Upper lobe of right lung (tissue), 1 donor: ENCODE data around the gene ITGB3BP. TPM values are rescaled to one million over a fixed set of nuclear protein-coding genes. Genes with fewer than 3 reads are reported as not detected.

Experiments used
- ATAC-seq: fragments of 200-7000 bp; cut with Tn5 transposase; one replicate; pipeline ENCODE4 v1.9.1; 2020; ENCODE audit warnings: mild to moderate bottlenecking, moderate library complexity
- DNase-seq: peaks from one replicate; pipeline ENCODE4 v3.0.0-alpha.2; 2020
- H3K27ac ChIP-seq: fragments of 200-600 bp; one replicate; pipeline ENCODE4 v1.8.0; 2022
- H3K27me3 ChIP-seq: fragments of 200-600 bp; one replicate; pipeline ENCODE4 v1.8.0; 2022; ENCODE audit warnings: mild to moderate bottlenecking
- H3K36me3 ChIP-seq: fragments of 200-600 bp; one replicate; pipeline ENCODE4 v1.8.0; 2022
- H3K4me1 ChIP-seq: fragments of 200-600 bp; one replicate; pipeline ENCODE4 v1.8.0; 2022
- H3K4me3 ChIP-seq: fragments of 200-600 bp; one replicate; pipeline ENCODE4 v1.8.0; 2022; ENCODE audit warnings: mild to moderate bottlenecking
- H3K9me3 ChIP-seq: fragments of 200-600 bp; one replicate; pipeline ENCODE4 v1.8.0; 2022
- intact Hi-C: fragments of 100-400 bp; cut with DNase I; formaldehyde crosslinking; loops from one replicate; pipeline ENCODE4 v1.11.0; 2022
- total RNA-seq: library from RNA; stranded (reverse); fragmentation: NEBNext Ultra II Directional; extraction: Animal tissue kit (Norgen Biotek cat#: 25700); gene quantifications from one replicate; pipeline ENCODE4 v1.2.1, GENCODE V29; 2021
- TF ChIP-seq, protein P1 (sequence below): fragments of 200-600 bp; IDR thresholded peaks from one replicate; pipeline ENCODE4 v1.8.0; 2022; ENCODE audit warnings: antibody characterized with exemption
- donor health status: DM: no; HTN: yes; CAD: no; lungs with severe emphysema.

The ITGB3BP gene
- total RNA-seq, 1 donor from 2014 or later, result 18.5 TPM

DNA sequence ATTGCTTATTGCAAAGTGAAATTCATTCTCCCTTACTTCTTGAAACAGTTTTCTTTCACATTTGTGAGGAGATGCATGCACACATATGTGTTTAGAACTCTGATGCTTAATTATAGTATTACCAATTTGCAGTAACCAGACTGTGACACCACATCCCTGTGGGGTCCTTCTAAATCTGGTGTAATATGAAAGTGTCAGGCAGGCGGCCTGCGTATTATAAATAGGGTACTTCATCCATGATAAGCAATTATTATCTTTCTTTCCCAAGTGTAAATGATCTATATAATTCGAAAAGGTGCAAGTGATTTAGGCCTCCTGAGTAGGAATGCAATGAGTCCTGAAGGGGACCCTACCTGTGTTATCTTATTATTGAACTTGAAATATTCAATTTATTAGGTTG, 1.2 kb upstream of the ITGB3BP start:
- peaks cover 9% of the 10 kb centered on the region for H3K36me3 ChIP-seq
- peaks cover 11% of the 10 kb centered on the region for H3K4me1 ChIP-seq
- peak overlapping the region; percentile 93 for H3K27ac ChIP-seq
- no peaks in the 10 kb centered on the region for H3K27me3 ChIP-seq
- DNase-seq, result no peak
- no peaks in the 10 kb centered on the region for H3K9me3 ChIP-seq
- TF ChIP-seq, protein P1, sequence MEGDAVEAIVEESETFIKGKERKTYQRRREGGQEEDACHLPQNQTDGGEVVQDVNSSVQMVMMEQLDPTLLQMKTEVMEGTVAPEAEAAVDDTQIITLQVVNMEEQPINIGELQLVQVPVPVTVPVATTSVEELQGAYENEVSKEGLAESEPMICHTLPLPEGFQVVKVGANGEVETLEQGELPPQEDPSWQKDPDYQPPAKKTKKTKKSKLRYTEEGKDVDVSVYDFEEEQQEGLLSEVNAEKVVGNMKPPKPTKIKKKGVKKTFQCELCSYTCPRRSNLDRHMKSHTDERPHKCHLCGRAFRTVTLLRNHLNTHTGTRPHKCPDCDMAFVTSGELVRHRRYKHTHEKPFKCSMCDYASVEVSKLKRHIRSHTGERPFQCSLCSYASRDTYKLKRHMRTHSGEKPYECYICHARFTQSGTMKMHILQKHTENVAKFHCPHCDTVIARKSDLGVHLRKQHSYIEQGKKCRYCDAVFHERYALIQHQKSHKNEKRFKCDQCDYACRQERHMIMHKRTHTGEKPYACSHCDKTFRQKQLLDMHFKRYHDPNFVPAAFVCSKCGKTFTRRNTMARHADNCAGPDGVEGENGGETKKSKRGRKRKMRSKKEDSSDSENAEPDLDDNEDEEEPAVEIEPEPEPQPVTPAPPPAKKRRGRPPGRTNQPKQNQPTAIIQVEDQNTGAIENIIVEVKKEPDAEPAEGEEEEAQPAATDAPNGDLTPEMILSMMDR, result no peak
- peak overlapping the region; percentile 63 for H3K4me3 ChIP-seq
- no peak for ATAC-seq
- intact Hi-C loops, result no loop called here

DNA sequence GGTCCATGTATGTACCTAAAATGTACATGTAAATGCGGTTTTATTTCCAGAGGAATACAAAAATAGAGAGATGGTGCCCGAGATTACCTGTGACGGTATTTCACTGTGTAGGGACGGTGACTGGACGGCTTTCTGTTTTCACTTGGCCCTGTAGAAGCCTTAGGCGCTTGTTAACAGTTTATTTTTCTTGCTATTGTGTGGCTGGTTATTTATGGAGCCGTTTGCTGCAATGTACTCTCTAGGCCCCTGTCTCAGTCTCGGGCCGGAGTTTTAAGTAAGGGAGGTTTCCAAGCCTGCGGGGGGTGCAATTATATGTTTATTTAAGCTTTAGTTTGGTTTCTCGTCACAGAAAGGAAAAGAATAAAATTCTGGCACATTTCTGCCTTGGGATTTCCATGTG, 713 bp upstream of the ITGB3BP start:
- H3K27me3 ChIP-seq, result no peaks in the 10 kb centered on the region
- peak overlapping the region; percentile 63 for H3K4me3 ChIP-seq
- H3K27ac ChIP-seq, result peak overlapping the region; percentile 93
- DNase-seq (no peak), ATAC-seq (peak; percentile 34)
- TF ChIP-seq, protein P1, result no peak
- no peaks in the 10 kb centered on the region for H3K9me3 ChIP-seq
- peaks cover 9% of the 10 kb centered on the region for H3K36me3 ChIP-seq
- intact Hi-C loops, result no loop called here
- peaks cover 11% of the 10 kb centered on the region for H3K4me1 ChIP-seq

DNA sequence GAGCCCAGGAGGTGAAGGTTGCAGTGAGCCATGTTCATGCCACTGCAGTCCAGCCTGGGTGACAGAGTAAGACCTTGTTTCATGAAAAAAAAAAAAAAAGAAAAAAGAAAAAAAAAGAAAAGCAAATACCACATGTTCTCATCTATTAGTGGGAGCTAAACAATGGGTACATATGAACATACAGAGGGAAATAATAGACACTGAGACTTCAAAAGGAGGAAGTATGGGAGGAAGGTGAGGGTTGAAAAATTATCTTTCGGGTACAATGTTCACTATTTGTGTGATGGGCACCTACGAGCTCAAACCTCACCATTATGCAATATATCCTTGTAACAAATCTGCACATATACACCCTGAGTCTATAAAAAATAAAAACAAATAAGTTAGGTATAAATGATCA, 6.4 kb downstream of the ITGB3BP start:
- H3K4me1 ChIP-seq, result no peaks in the 10 kb centered on the region
- intact Hi-C loops, result no loop called here
- TF ChIP-seq, protein P1, result no peak
- H3K9me3 ChIP-seq, result no peaks in the 10 kb centered on the region
- no peak overlapping the region for H3K27ac ChIP-seq
- DNase-seq (no peak), ATAC-seq (no peak)
- no peak overlapping the region for H3K4me3 ChIP-seq
- H3K27me3 ChIP-seq, result no peaks in the 10 kb centered on the region
- no peaks in the 10 kb centered on the region for H3K36me3 ChIP-seq

DNA sequence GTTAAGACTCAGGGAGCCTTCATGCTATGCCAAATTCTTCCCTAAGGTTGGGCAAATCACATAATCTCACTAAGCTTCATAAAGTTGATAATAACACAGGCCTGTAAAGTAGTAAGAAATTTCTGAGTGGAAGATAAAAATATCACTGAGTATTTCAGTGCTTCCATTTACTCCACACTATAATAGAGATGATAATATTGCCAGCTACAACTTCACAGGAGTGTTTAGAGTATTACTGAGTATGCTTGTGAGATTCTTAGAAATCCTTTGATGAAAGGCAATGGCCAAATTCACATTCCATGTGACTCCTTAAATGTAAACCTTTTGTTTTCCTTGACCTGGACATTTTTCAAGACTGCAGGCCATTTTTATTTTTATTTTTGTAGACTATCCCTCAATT, 10.4 kb downstream of the ITGB3BP start:
- no peak for DNase-seq
- no peaks in the 10 kb centered on the region for H3K9me3 ChIP-seq
- peak; percentile 26 for ATAC-seq
- no peaks in the 10 kb centered on the region for H3K4me1 ChIP-seq
- H3K36me3 ChIP-seq, result peaks cover 6% of the 10 kb centered on the region
- intact Hi-C loops, result no loop called here
- no peaks in the 10 kb centered on the region for H3K27me3 ChIP-seq
- H3K4me3 ChIP-seq, result no peak overlapping the region
- no peak overlapping the region for H3K27ac ChIP-seq
- TF ChIP-seq, protein P1, result no peak

DNA sequence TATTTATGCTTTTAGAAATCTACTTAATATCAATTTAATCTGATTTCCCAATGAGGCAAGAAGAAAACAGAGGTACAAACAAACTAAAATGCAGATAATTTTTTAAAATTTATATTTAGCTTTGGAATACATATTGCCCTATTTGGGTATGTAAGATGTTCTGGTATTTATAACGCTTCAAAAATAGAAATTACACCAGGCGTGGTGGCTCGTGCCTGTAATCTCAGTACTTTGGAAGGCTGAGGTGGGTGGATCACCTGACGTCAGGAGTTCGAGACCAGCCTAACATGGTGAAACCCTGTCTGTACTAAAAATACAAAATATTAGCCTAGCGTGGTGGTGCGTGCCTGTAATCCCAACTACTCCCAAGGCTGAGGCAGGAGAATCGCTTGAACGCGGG, 13.3 kb downstream of the ITGB3BP start:
- Histone ChIP-seq H3K9me3 (no peaks in the 10 kb centered on the region), H3K4me1 (no peaks in the 10 kb centered on the region), H3K27me3 (no peaks in the 10 kb centered on the region), H3K4me3 (no peak overlapping the region), H3K27ac (no peak overlapping the region), H3K36me3 (peaks cover 6% of the 10 kb centered on the region)
- ATAC-seq, result no peak
- no peak for DNase-seq
- TF ChIP-seq, protein P1, result no peak
- intact Hi-C loops, result no loop called here

DNA sequence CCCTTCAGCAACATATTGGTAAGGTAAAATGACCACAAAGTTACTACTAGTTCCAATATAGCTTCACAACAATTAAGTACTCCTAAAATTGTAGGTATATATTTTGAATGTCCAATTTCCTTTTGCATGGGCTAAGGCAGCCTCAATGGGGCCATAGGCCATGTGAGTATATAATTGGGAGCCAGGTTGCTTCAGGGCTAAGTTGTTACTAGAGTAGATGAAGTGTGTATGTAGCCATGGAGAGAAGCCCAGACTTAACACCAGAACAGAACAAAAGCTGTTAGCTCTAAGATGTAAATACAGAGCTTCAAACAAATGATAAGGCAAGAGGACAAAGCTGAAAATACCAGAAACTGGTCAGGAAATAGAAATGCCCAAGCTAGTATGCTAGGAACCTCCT, 16.2 kb downstream of the ITGB3BP start:
- no peak overlapping the region for H3K27ac ChIP-seq
- H3K4me3 ChIP-seq, result no peak overlapping the region
- peaks cover 6% of the 10 kb centered on the region for H3K36me3 ChIP-seq
- TF ChIP-seq, protein P1, result no peak
- no peaks in the 10 kb centered on the region for H3K27me3 ChIP-seq
- H3K9me3 ChIP-seq, result no peaks in the 10 kb centered on the region
- no peaks in the 10 kb centered on the region for H3K4me1 ChIP-seq
- intact Hi-C loops, result no loop called here
- ATAC-seq (no peak), DNase-seq (no peak)
